ENCODE results near the gene PLCL1.

DNA sequence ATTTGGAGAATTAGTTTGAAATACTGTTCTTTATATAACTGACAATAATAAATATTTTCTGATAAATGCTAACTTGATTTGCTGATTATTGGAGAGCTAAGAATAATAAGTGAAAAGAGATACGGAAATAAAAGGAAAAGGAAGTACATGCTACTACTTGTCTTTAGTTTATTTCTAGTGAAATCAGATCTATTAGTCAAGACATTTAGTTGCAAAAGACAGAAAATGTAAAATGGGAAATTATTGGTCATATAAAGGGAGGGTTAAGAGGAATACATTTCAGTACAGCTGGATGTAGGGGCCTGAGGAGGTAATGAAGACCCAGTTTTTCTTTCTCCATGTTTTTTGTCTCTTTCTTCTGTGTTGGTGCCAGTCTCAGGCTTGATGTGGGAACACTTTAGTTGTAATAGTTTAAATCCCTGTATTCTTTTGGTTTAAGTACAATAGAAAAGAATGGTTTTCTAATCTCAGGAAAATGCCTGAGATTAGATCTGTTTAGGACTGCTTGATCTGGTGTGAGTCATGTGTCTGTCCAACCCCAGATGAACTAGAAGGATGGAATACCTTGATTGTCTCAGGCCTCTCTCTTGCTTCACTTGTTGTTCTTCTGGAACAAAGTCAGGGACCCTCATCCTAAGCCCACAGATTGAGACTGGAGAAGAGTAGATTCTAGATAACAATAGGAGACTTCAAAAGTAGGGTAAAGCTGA, 58.0 kb downstream of the PLCL1 start:
- TF ChIP-seq EZH2 (IDR thresholded peaks at IDR 0.05; ENCODE audit: insufficient read depth, poor library complexity, severe bottlenecking) (no peak), EZH2phosphoT487 (IDR thresholded peaks at IDR 0.05; ENCODE audit: insufficient read depth, low read depth) (no peak)

Data from GM23248 (cell line).